H9 (cell line): ENCODE measurements around the gene GFRA1. TPM values are rescaled to one million over a fixed set of nuclear protein-coding genes. Genes with fewer than 3 reads are reported as not detected.

Source experiments
- DNase-seq: peaks from one replicate; pipeline ENCODE4 v3.0.0-alpha.2; 2017
- H2AFZ ChIP-seq: one replicate; pipeline ENCODE4 v1.6.1; 2013; ENCODE audit warnings: mild to moderate bottlenecking, low read length, control low read depth, moderate library complexity
- H2AK5ac ChIP-seq: 2 replicates; pipeline ENCODE4 v1.6.1; 2013; ENCODE audit warnings: low read length, control low read depth, mixed read lengths; ENCODE audit not compliant: insufficient read length
- H2BK120ac ChIP-seq: one replicate; pipeline ENCODE4 v1.6.1; 2013; ENCODE audit warnings: low read depth, mild to moderate bottlenecking, low read length, control low read depth, inconsistent platforms; ENCODE audit not compliant: poor library complexity, severe bottlenecking
- H2BK12ac ChIP-seq: 2 replicates; pipeline ENCODE4 v1.6.1; 2013; ENCODE audit warnings: low read length, control low read depth, mixed read lengths, low read depth; ENCODE audit not compliant: insufficient read length
- H2BK15ac ChIP-seq: 2 replicates; pipeline ENCODE4 v1.6.1; 2013; ENCODE audit warnings: low read depth, low read length, control low read depth
- H2BK20ac ChIP-seq: one replicate; pipeline ENCODE4 v1.6.1; 2013; ENCODE audit warnings: low read depth, mild to moderate bottlenecking, low read length, control low read depth, inconsistent platforms; ENCODE audit not compliant: poor library complexity, severe bottlenecking
- H2BK5ac ChIP-seq: 2 replicates; pipeline ENCODE4 v1.6.1; 2013; ENCODE audit warnings: low read length, control low read depth, mixed read lengths; ENCODE audit not compliant: insufficient read length
- H3K14ac ChIP-seq: 2 replicates; pipeline ENCODE4 v1.6.1; 2013; ENCODE audit warnings: low read length, control low read depth; ENCODE audit not compliant: insufficient read depth
- H3K18ac ChIP-seq: 2 replicates; pipeline ENCODE4 v1.6.1; 2013; ENCODE audit warnings: low read depth, mild to moderate bottlenecking, mixed read lengths, low read length, control low read depth; ENCODE audit not compliant: insufficient read length
- H3K23ac ChIP-seq: 2 replicates; pipeline ENCODE4 v1.6.1; 2013; ENCODE audit warnings: low read length, control low read depth, mixed read lengths, low read depth; ENCODE audit not compliant: insufficient read length
- H3K23me2 ChIP-seq: 2 replicates; pipeline ENCODE4 v1.6.1; 2013; ENCODE audit warnings: low read depth, mild to moderate bottlenecking, mixed read lengths, low read length, control low read depth; ENCODE audit not compliant: insufficient read length, poor library complexity, severe bottlenecking
- H3K27ac ChIP-seq: 2 replicates; pipeline ENCODE4 v1.5.1; 2013; ENCODE audit warnings: low read length, control low read depth, mixed read lengths, low read depth; ENCODE audit not compliant: insufficient read length
- H3K27me3 ChIP-seq: 2 replicates; pipeline ENCODE4 v1.6.1; 2013; ENCODE audit warnings: low read length, control low read depth, inconsistent platforms; ENCODE audit not compliant: insufficient read depth
- H3K4ac ChIP-seq: 2 replicates; pipeline ENCODE4 v1.6.1; 2013; ENCODE audit warnings: low read depth, mild to moderate bottlenecking, control low read depth, inconsistent platforms, low read length, moderate library complexity
- H3K4me1 ChIP-seq: 2 replicates; pipeline ENCODE4 v1.6.1; 2013; ENCODE audit warnings: low read length, control low read depth, inconsistent platforms; ENCODE audit not compliant: insufficient read depth
- H3K4me2 ChIP-seq: 2 replicates; pipeline ENCODE4 v1.6.1; 2013; ENCODE audit warnings: low read length, control low read depth, mixed read lengths; ENCODE audit not compliant: insufficient read length, insufficient read depth
- H3K56ac ChIP-seq: 2 replicates; pipeline ENCODE4 v1.6.1; 2013; ENCODE audit warnings: low read depth, mild to moderate bottlenecking, mixed read lengths, low read length, control low read depth; ENCODE audit not compliant: insufficient read length
- H3K79me1 ChIP-seq: 2 replicates; pipeline ENCODE4 v1.6.1; 2013; ENCODE audit warnings: low read depth, mild to moderate bottlenecking, moderate library complexity, low read length, control low read depth, inconsistent platforms; ENCODE audit not compliant: insufficient read depth, poor library complexity, severe bottlenecking
- H3K79me2 ChIP-seq: 2 replicates; pipeline ENCODE4 v1.6.1; 2013; ENCODE audit warnings: low read length, control low read depth, inconsistent platforms; ENCODE audit not compliant: insufficient read depth
- H3K9ac ChIP-seq: 2 replicates; pipeline ENCODE4 v1.6.1; 2013; ENCODE audit warnings: low read length, control low read depth, mixed read lengths; ENCODE audit not compliant: insufficient read length; ENCODE audit errors: extremely low read depth
- H3K9me3 ChIP-seq: one replicate; pipeline ENCODE4 v1.6.1; 2013; ENCODE audit warnings: low read depth, low read length, inconsistent platforms; ENCODE audit not compliant: control insufficient read depth
- H3T11ph ChIP-seq: one replicate; pipeline ENCODE4 v1.6.1; 2013; ENCODE audit warnings: mild to moderate bottlenecking, low read length, control low read depth, inconsistent platforms
- H4K20me1 ChIP-seq: one replicate; pipeline ENCODE4 v1.6.1; 2013; ENCODE audit not compliant: control insufficient read depth, insufficient read length, insufficient read depth
- H4K5ac ChIP-seq: 2 replicates; pipeline ENCODE4 v1.6.1; 2013; ENCODE audit warnings: low read depth, mild to moderate bottlenecking, mixed read lengths, low read length, control low read depth; ENCODE audit not compliant: insufficient read length
- H4K8ac ChIP-seq: replicated peaks from 2 replicates; pipeline ENCODE4 v1.6.1; 2013; ENCODE audit warnings: low read length, control low read depth, mixed read lengths, low read depth; ENCODE audit not compliant: insufficient read length
- H4K91ac ChIP-seq: 2 replicates; pipeline ENCODE4 v1.6.1; 2013; ENCODE audit warnings: low read depth, mild to moderate bottlenecking, moderate library complexity, mixed read lengths, low read length, control low read depth; ENCODE audit not compliant: insufficient read length
- H3K27ac Mint-ChIP-seq, 3 experiments: 2 replicates in 2 of 3; 3 replicates in 1 of 3; pipeline ENCODE4 v1.8.0; 2020 to 2021; ENCODE audit warnings: mixed read lengths in 3 of 3, mild to moderate bottlenecking in 1 of 3, moderate library complexity in 1 of 3
- H3K27me3 Mint-ChIP-seq: 2 replicates; pipeline ENCODE4 v1.8.0; 2021; ENCODE audit warnings: low read depth, mild to moderate bottlenecking, moderate library complexity, mixed read lengths
- H3K36me3 Mint-ChIP-seq, 3 experiments: 2 replicates in 2 of 3; 3 replicates in 1 of 3; pipeline ENCODE4 v1.8.0; 2020 to 2021; ENCODE audit warnings: low read depth in 3 of 3, mixed read lengths in 3 of 3; ENCODE audit not compliant: insufficient read depth in 1 of 3
- H3K4me1 Mint-ChIP-seq, 2 experiments: 2 replicates each; pipeline ENCODE4 v1.8.0; 2020; ENCODE audit warnings: mixed read lengths in 2 of 2
- H3K4me3 Mint-ChIP-seq, 2 experiments: 2 replicates in 1 of 2; 3 replicates in 1 of 2; pipeline ENCODE4 v1.8.0; 2020 to 2021; ENCODE audit warnings: mild to moderate bottlenecking in 2 of 2, mixed read lengths in 2 of 2, moderate library complexity in 1 of 2
- H3K9me3 Mint-ChIP-seq, 2 experiments: 2 replicates in 1 of 2; 3 replicates in 1 of 2; pipeline ENCODE4 v1.8.0; 2020; ENCODE audit warnings: mild to moderate bottlenecking in 2 of 2, mixed read lengths in 2 of 2, moderate library complexity in 1 of 2
- WGBS: extraction: QIAGEN DNeasy Blood & Tissue Kit; methylation state at CpG from one replicate; pipeline ENCODE4 v1.1.7; 2013; ENCODE audit warnings: missing lambda C conversion rate, low lambda C conversion rate, mixed read lengths; ENCODE audit not compliant: insufficient read length; ENCODE audit errors: extremely low coverage; 5-methylcytosine and 5-hydroxymethylcytosine counted together
- total RNA-seq: library from RNA; stranded (reverse); gene quantifications from 2 replicates; pipeline ENCODE4 v1.2.1, GENCODE V29; 2021
- TF ChIP-seq, protein P1 (sequence below): fragments of 200-600 bp; sonication (generic); conservative IDR thresholded peaks from 3 replicates; pipeline ENCODE4 v1.8.0; 2021; ENCODE audit warnings: antibody characterized with exemption, mild to moderate bottlenecking

GFRA1 gene
- total RNA-seq, 1 experiment from 2014 or later, result 0.24 TPM

DNA sequence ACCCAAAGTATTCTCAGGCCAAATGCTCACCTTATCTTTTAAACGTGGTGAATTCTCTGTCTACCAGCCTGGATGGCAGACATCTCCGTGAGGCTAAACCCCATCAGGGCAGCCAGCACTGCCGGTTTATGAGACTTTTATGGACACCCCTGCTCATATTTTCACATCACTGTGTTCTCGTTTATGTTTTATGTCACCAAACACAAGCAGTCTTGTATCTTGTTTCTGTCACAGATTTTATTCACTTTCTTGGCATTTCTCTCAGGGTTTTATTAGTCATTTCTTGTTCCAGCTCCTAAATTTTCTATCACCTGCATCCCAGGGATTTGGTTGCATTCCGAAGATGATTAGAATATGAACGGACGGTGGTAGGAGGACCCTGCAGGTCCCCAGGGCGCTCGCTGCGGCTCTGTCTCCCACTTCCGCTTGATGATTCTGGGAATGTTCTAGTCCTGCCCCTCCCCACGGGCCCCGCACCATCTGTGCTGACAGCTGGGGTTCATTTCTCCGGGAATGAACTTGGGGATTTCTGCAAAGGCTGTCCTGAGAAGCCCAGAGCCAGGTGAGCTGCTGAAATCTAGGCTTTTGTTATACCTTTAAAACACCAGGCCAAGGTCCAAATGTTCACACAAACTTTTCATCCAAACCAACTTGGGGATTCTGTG lies 217.6 kb downstream of the GFRA1 start:
- H4K5ac ChIP-seq, result no peak overlapping the region
- H3K14ac ChIP-seq, result no peak overlapping the region
- H2BK120ac ChIP-seq, result no peak overlapping the region
- no peaks in the 10 kb centered on the region for H3K36me3 Mint-ChIP-seq
- no peak overlapping the region for H2BK5ac ChIP-seq
- no peak overlapping the region for H3K4ac ChIP-seq
- TF ChIP-seq, protein P1, sequence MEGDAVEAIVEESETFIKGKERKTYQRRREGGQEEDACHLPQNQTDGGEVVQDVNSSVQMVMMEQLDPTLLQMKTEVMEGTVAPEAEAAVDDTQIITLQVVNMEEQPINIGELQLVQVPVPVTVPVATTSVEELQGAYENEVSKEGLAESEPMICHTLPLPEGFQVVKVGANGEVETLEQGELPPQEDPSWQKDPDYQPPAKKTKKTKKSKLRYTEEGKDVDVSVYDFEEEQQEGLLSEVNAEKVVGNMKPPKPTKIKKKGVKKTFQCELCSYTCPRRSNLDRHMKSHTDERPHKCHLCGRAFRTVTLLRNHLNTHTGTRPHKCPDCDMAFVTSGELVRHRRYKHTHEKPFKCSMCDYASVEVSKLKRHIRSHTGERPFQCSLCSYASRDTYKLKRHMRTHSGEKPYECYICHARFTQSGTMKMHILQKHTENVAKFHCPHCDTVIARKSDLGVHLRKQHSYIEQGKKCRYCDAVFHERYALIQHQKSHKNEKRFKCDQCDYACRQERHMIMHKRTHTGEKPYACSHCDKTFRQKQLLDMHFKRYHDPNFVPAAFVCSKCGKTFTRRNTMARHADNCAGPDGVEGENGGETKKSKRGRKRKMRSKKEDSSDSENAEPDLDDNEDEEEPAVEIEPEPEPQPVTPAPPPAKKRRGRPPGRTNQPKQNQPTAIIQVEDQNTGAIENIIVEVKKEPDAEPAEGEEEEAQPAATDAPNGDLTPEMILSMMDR, result no peak
- no peak overlapping the region for H2AK5ac ChIP-seq
- peak overlapping the region in 2 of 3 experiments; percentile 19 to 82; a peak in 2 of 7 replicates for H3K27ac Mint-ChIP-seq
- DNase-seq, result no peak
- peaks cover 3% of the 10 kb centered on the region; the same call in 1 of the 2 replicates for H3K27me3 Mint-ChIP-seq
- H3K23ac ChIP-seq, result no peak overlapping the region
- H3K9ac ChIP-seq, result no peak overlapping the region
- H3T11ph ChIP-seq, result no peak overlapping the region
- H2AFZ ChIP-seq, result no peak overlapping the region
- H3K4me3 Mint-ChIP-seq, result no peak overlapping the region
- no peaks in the 10 kb centered on the region for H3K9me3 ChIP-seq
- H3K4me2 ChIP-seq, result no peak overlapping the region
- H3K4me1 ChIP-seq, result peaks cover 2% of the 10 kb centered on the region; the same call in 1 of the 2 replicates
- no peak overlapping the region for H3K56ac ChIP-seq
- H3K79me1 ChIP-seq, result no peaks in the 10 kb centered on the region
- H4K91ac ChIP-seq, result no peak overlapping the region
- H3K18ac ChIP-seq, result no peak overlapping the region
- no peak overlapping the region for H4K8ac ChIP-seq
- H3K79me2 ChIP-seq, result no peaks in the 10 kb centered on the region
- H2BK20ac ChIP-seq, result no peak overlapping the region
- no peak overlapping the region for H3K27ac ChIP-seq
- no CpG with 5 or more reads among the region's 14 CpGs for WGBS
- H4K20me1 ChIP-seq, result no peaks in the 10 kb centered on the region
- peaks cover 20 to 28% of the 10 kb centered on the region in 2 experiments for H3K4me1 Mint-ChIP-seq
- H3K23me2 ChIP-seq, result no peaks in the 10 kb centered on the region
- H2BK12ac ChIP-seq, result no peak overlapping the region
- no peaks in the 10 kb centered on the region for H3K9me3 Mint-ChIP-seq
- no peaks in the 10 kb centered on the region for H3K27me3 ChIP-seq
- H2BK15ac ChIP-seq, result no peak overlapping the region
